Smooth muscle cell (in vitro differentiated cells): Measurements from ENCODE around the gene ECEL1. TPM values are rescaled to one million over a fixed set of nuclear protein-coding genes. Genes with fewer than 3 reads are reported as not detected.

ENCODE experiments used
- DNase-seq: peaks from one replicate; lab custom pipeline; 2025; ENCODE audit not compliant: unreplicated experiment; lab: John Stamatoyannopoulos, UW
- H2AFZ ChIP-seq: fragments of 200-600 bp; sonication (generic); 2 replicates; pipeline ENCODE4 v1.6.0; 2016; ENCODE audit warnings: antibody characterized with exemption, low read depth, mild to moderate bottlenecking
- H3F3A ChIP-seq: fragments of 200-600 bp; sonication (generic); 2 replicates; pipeline ENCODE4 v1.6.0; 2017; ENCODE audit warnings: antibody characterized with exemption, low read depth
- H3K27ac ChIP-seq: fragments of 200-600 bp; sonication (generic); 2 replicates; pipeline ENCODE4 v1.5.1; 2016; ENCODE audit warnings: low read depth, mild to moderate bottlenecking
- H3K27me3 ChIP-seq: fragments of 200-600 bp; sonication (generic); 2 replicates; pipeline ENCODE4 v1.6.1; 2016; ENCODE audit warnings: low read depth, mild to moderate bottlenecking
- H3K36me3 ChIP-seq: fragments of 200-600 bp; sonication (generic); 2 replicates; pipeline ENCODE4 v1.5.1; 2016; ENCODE audit warnings: low read depth
- H3K4me1 ChIP-seq: fragments of 200-600 bp; sonication (generic); 2 replicates; pipeline ENCODE4 v1.5.1; 2016; ENCODE audit warnings: low read depth
- H3K4me2 ChIP-seq: fragments of 200-600 bp; sonication (generic); 2 replicates; pipeline ENCODE4 v1.6.0; 2016; ENCODE audit warnings: mild to moderate bottlenecking
- H3K4me3 ChIP-seq: fragments of 200-600 bp; sonication (generic); 2 replicates; pipeline ENCODE4 v1.5.1; 2016; ENCODE audit warnings: mild to moderate bottlenecking
- H3K79me2 ChIP-seq: fragments of 200-600 bp; sonication (generic); 2 replicates; pipeline ENCODE4 v1.6.0; 2016; ENCODE audit warnings: low read depth, mild to moderate bottlenecking
- H3K9ac ChIP-seq: fragments of 200-600 bp; sonication (generic); 2 replicates; pipeline ENCODE4 v1.6.0; 2016; ENCODE audit warnings: low read depth
- H3K9me3 ChIP-seq: fragments of 200-600 bp; sonication (generic); replicated peaks from 2 replicates; pipeline ENCODE4 v1.5.1; 2016; ENCODE audit warnings: low read depth
- H4K20me1 ChIP-seq: fragments of 200-600 bp; sonication (generic); 2 replicates; pipeline ENCODE4 v1.6.0; 2016; ENCODE audit warnings: low read depth
- WGBS: methylation state at CpG from one replicate; pipeline ENCODE4 v1.1.7; 2016; ENCODE audit warnings: low lambda C conversion rate; 5-methylcytosine and 5-hydroxymethylcytosine counted together
- polyA plus RNA-seq: library from polyadenylated mRNA; unstranded; fragments of >200 nt; fragmentation: Nextera tagmentation; extraction: Ambion mirVana; gene quantifications from 2 replicates; pipeline ENCODE4 v1.2.1, GENCODE V29; 2016
- total RNA-seq: library from RNA; depleted of rRNA; stranded (reverse); fragments of >200 nt; gene quantifications from 2 replicates; pipeline ENCODE4 v1.2.3, GENCODE V29; 2014
- TF ChIP-seq, protein P1 (sequence below): fragments of 200-600 bp; sonication (generic); IDR thresholded peaks from 2 replicates; pipeline ENCODE4 v1.5.1; 2017; ENCODE audit warnings: borderline replicate concordance, mild to moderate bottlenecking, antibody characterized with exemption; ENCODE audit not compliant: insufficient read depth, poor library complexity, severe bottlenecking

The ECEL1 gene
- total and polyA plus RNA-seq, 2 experiments from 2014 or later: not detected

DNA sequence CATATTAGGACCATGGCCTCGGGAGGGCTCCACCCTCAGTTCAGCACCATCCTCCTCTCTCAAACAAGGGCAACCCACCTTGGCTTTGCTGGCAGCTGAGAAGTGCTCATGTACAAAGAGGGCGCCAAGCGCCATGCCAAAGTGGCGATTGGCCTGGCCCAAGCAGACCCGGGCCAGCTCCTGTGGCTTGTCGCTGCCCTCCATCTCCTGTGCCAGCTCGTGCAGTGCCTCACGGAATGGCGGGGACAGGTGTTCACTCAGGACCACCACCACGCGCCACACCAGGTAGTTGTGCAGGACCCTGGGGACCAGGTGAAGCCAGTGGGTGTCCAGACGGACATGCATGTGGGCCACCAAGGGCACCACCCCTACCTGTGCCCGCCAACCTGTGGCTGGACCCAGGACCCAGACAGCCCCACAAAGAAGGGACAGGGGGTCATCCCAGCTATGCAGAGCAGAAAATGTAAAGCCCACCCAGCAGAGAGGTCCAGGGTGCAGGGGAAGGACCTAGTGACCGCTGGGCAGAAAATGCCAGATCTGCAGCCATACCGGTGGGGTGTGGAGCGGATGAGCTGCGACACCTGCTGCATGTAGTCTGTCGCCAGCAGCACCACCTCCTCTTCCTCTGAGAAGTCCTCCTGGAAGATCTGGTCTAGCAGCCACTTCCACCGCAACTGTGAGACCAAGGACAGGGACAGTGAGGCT lies 3.6 kb downstream of the ECEL1 start:
- 94% methylated on average over 19 of the region's 19 CpGs for WGBS

DNA sequence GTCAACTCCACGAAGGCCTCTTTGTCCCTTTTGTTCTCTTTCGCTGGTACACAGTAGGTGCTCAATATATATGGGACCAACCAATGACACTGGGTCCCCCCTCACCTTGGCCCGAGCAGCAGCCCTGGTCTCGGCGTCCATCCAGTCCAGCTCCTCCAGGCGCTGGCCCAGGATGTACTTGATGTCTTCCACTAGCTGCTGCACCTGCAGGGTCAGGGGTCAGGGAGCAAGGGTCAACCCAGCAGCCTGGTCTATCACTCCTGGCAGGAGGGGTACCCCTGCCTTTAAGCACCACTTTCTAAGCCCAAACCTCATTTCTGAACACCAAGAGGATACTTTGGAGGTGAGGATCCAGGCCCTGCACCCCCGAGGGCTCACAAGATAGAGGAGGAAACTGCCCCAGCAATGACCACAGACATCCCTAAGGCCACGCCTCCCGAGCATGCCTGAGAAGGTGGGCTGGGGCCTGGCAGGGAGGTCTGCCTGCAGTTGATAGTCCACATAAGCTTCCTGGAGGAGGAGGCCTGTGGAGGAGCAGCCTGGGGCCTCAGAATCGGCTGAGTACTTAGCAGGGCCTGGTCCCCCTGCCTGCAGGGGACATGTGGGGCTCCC lies 4.2 kb downstream of the ECEL1 start:
- no peaks in the 10 kb centered on the region for H3K79me2 ChIP-seq
- no peaks in the 10 kb centered on the region for H3F3A ChIP-seq
- 93% methylated on average over 10 of the region's 10 CpGs for WGBS
- TF ChIP-seq, protein P1, sequence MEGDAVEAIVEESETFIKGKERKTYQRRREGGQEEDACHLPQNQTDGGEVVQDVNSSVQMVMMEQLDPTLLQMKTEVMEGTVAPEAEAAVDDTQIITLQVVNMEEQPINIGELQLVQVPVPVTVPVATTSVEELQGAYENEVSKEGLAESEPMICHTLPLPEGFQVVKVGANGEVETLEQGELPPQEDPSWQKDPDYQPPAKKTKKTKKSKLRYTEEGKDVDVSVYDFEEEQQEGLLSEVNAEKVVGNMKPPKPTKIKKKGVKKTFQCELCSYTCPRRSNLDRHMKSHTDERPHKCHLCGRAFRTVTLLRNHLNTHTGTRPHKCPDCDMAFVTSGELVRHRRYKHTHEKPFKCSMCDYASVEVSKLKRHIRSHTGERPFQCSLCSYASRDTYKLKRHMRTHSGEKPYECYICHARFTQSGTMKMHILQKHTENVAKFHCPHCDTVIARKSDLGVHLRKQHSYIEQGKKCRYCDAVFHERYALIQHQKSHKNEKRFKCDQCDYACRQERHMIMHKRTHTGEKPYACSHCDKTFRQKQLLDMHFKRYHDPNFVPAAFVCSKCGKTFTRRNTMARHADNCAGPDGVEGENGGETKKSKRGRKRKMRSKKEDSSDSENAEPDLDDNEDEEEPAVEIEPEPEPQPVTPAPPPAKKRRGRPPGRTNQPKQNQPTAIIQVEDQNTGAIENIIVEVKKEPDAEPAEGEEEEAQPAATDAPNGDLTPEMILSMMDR: no peak
- H3K27ac ChIP-seq: no peak overlapping the region
- no peaks in the 10 kb centered on the region for H3K36me3 ChIP-seq
- H3K27me3 ChIP-seq: peaks cover 73% of the 10 kb centered on the region
- H2AFZ ChIP-seq: no peak overlapping the region
- no peaks in the 10 kb centered on the region for H4K20me1 ChIP-seq
- H3K4me3 ChIP-seq: no peak overlapping the region
- no peaks in the 10 kb centered on the region for H3K4me1 ChIP-seq
- H3K9me3 ChIP-seq: no peaks in the 10 kb centered on the region
- no peak overlapping the region for H3K9ac ChIP-seq
- H3K4me2 ChIP-seq: no peak overlapping the region
- DNase-seq: no peak

More for the DNA sequence above, 3.6 kb downstream of the ECEL1 start:
- Histone ChIP-seq H3K9ac (no peak overlapping the region), H3K4me2 (no peak overlapping the region), H3K4me1 (no peaks in the 10 kb centered on the region), H3K4me3 (no peak overlapping the region), H3F3A (no peaks in the 10 kb centered on the region), H3K9me3 (no peaks in the 10 kb centered on the region), H3K27me3 (peaks cover 79% of the 10 kb centered on the region), H4K20me1 (no peaks in the 10 kb centered on the region), H3K79me2 (no peaks in the 10 kb centered on the region), H3K27ac (no peak overlapping the region), H3K36me3 (no peaks in the 10 kb centered on the region), H2AFZ (no peak overlapping the region)
- no peak for DNase-seq
- TF ChIP-seq, protein P1: no peak

DNA sequence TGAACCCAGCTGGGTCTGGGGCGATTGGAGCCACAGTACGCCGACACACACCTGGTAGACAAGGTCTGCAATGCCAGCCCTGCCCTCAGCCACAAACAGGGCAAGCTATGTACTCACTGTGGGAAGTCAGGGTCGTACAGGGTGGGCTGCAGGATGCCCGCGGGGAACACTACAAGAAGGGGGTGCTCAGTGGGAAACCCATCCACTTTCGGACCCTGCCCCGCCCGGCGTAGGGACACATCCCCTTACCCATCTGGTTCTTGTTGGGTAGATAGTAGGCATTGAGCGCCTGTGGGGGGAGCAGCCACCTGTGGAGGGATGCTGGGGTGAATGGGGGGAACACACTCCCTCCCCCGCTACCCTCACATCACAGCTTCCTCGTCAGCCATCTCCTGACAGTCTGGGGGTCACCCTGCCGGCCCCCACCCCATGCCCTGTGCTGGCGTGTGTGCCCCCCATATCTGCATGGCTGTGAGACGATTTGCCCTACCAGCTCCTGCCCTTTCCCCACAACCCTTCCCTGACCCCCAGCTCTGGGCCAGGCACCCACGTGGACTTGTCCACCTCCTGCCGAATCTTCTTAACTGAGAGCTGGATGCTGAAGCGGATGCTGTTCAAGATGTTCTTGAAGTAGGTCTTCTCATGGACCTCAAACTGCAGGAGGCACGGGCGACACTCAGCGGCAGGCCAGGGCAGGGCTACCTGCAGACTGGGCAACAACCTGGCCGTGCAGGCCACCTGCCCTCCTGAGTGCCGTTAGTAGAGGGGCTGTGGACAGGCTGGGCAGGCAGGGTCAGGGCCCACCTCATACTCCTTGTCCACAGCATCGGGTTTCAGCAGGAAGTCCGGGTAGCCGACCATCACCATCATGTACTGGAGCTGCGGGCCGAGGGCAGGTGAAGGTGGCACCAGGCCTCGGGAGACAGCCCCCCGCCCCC lies 5.1 kb downstream of the ECEL1 start:
- Histone ChIP-seq H3K27me3 (peaks cover 66% of the 10 kb centered on the region), H4K20me1 (no peaks in the 10 kb centered on the region), H3K4me2 (no peak overlapping the region), H3K4me1 (no peaks in the 10 kb centered on the region), H3K9me3 (no peaks in the 10 kb centered on the region), H3K79me2 (no peaks in the 10 kb centered on the region), H3K9ac (no peak overlapping the region), H3K27ac (no peak overlapping the region), H3F3A (no peaks in the 10 kb centered on the region), H2AFZ (no peak overlapping the region), H3K4me3 (no peak overlapping the region), H3K36me3 (no peaks in the 10 kb centered on the region)
- DNase-seq: no peak
- TF ChIP-seq, protein P1: no peak
- WGBS: 92% methylated on average over 31 of the region's 31 CpGs
